ENCODE measurements around the gene MATN3. TPM values are rescaled to one million over a fixed set of nuclear protein-coding genes. Genes with fewer than 3 reads are reported as not detected.

MATN3 gene
- total and polyA plus RNA-seq, 2 of the 8 experiments (the other 6 are each of a cell fraction or from before 2014, with no cell fraction given) = 3.0 to 9.9 TPM

- TF ChIP-seq CHD7 (IDR thresholded peaks at IDR 0.05; ENCODE audit: insufficient replicate concordance, low read length) = no peak
- TF ChIP-seq SP4 (IDR thresholded peaks at IDR 0.05; ENCODE audit: low read length) = no peak
- no peak for TF ChIP-seq BCL11A (IDR thresholded peaks at IDR 0.05; ENCODE audit: low read depth in 2 of 2, low read length in 2 of 2)
- no peak for TF ChIP-seq RXRA (IDR thresholded peaks at IDR 0.05; ENCODE audit: insufficient read depth, low read depth, low read length)
- TF ChIP-seq GTF2F1 (IDR thresholded peaks at IDR 0.05; ENCODE audit: borderline replicate concordance, low read depth, low read length) = 0 out of 2 replicates have a peak, but pooled peaks have one; percentile 35
- no peak for TF ChIP-seq BACH1 (IDR thresholded peaks at IDR 0.05; ENCODE audit: low read length)
- no peak for TF ChIP-seq SP2 (IDR thresholded peaks at IDR 0.05; ENCODE audit: low read length)
- TF ChIP-seq HDAC6 (IDR thresholded peaks at IDR 0.05; ENCODE audit: low read depth, low read length) = no peak
- TF ChIP-seq EZH2 (IDR thresholded peaks at IDR 0.05; ENCODE audit: low read depth, low read length, severe bottlenecking) = no peak
- TF ChIP-seq SRF (IDR thresholded peaks at IDR 0.05; ENCODE audit: low read depth, low read length) = no peak
- peak; percentile 81 for TF ChIP-seq CTBP2 (IDR thresholded peaks at IDR 0.05; ENCODE audit: borderline replicate concordance, insufficient read depth, insufficient read length, low read length)
Observed at GRCh38 chr2:19989667-19990415, 22.6 kb downstream of the MATN3 start, which contains the start of gene WDR35 (continued).

Measured in H1 (cell line).